A673 (cell line): ENCODE results near the gene GM2A.

Experiments used
- EZH2 ChIP-seq: fragments of 200-600 bp; sonication (generic); IDR thresholded peaks from 2 replicates; pipeline ENCODE4 v1.6.1; 2017; ENCODE audit warnings: borderline replicate concordance, low read depth, mild to moderate bottlenecking, mixed read lengths, antibody characterized with exemption, low read length; ENCODE audit not compliant: poor library complexity, severe bottlenecking
- TF ChIP-seq, protein P1 (sequence below): fragments of 300-800, 200-600 bp; sonication (generic); conservative IDR thresholded peaks from 2 replicates; pipeline ENCODE4 v1.5.1; 2017; ENCODE audit warnings: low read depth, mild to moderate bottlenecking, antibody characterized with exemption, low read length, moderate library complexity, mixed read lengths

DNA sequence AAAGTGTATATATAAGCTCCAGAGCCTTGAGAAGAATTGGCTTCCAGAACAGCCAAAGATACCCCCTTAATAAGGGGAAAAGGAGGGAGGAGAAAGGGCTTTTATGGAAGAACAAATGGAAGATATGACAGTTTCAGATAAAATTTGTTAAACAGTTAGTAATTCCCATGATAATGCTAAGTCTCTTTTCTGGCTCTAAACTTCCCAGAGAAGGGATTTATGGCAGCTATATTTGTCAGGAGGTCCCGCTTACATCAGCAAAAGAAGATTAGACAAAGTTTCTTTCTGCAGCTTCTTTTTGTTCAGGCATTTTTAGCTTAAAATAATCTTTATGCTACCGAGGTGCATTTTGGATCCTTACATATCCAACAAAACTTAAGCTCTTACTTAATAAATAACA, 64.9 kb downstream of the GM2A start:
- no peak for TF ChIP-seq EZH2
- TF ChIP-seq, protein P1, sequence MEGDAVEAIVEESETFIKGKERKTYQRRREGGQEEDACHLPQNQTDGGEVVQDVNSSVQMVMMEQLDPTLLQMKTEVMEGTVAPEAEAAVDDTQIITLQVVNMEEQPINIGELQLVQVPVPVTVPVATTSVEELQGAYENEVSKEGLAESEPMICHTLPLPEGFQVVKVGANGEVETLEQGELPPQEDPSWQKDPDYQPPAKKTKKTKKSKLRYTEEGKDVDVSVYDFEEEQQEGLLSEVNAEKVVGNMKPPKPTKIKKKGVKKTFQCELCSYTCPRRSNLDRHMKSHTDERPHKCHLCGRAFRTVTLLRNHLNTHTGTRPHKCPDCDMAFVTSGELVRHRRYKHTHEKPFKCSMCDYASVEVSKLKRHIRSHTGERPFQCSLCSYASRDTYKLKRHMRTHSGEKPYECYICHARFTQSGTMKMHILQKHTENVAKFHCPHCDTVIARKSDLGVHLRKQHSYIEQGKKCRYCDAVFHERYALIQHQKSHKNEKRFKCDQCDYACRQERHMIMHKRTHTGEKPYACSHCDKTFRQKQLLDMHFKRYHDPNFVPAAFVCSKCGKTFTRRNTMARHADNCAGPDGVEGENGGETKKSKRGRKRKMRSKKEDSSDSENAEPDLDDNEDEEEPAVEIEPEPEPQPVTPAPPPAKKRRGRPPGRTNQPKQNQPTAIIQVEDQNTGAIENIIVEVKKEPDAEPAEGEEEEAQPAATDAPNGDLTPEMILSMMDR = no peak
